HepG2 (cell line): ENCODE measurements around the gene FADD.

Experiments
- BORCS8-MEF2B ChIP-seq: sonication (generic); formaldehyde crosslinking; IDR thresholded peaks from 2 replicates; pipeline ENCODE4 v1.8.0; 2022; ENCODE audit warnings: mild to moderate bottlenecking, missing genetic modification reagents
- RNF2 ChIP-seq: fragments of 450-650 bp; conservative IDR thresholded peaks from 2 replicates; pipeline ENCODE4 v1.6.1; 2016; ENCODE audit warnings: low read depth

DNA sequence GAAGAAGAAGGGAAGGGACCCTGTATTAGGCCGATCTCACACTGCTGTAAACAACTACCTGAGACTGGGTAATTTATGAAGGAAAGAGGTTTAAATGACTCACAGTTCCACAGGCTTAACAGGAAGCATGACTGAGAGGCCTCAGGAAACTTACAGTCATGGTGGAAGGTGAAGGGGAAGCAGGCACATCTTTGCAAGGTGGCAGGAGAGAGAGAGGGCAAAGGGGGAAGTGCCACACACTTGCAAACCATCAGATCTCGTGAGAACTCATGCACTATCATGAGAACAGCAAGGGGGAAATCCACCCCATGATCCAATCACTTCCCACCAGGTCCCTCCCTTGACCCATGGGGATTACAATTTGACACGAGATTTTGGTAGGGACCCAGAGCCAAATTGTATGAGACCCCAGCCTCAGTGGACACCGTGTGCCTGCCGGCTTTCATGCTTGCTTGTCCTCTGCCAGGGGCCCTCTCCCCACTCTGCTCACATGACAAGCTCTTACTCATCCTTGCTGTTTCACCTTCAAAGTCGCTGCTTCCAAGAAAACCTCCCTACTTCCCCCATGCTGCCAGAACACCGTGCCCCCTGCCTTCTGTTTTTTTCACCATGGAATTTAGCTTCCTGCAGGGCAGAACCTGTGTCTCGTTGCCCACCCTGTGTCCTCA is 44.1 kb downstream of the FADD start:
- TF ChIP-seq BORCS8-MEF2B (CRISPR knock-in tag) (no peak), RNF2 (no peak)
